HepG2 (cell line): Measurements from ENCODE around the gene LHB. TPM values are rescaled to one million over a fixed set of nuclear protein-coding genes. Genes with fewer than 3 reads are reported as not detected.

Source experiments
- AKNA ChIP-seq: sonication (generic); formaldehyde crosslinking; IDR thresholded peaks from 2 replicates; pipeline ENCODE4 v1.4.0; 2020; ENCODE audit warnings: missing genetic modification reagents, borderline replicate concordance
- ELF4 ChIP-seq: sonication (generic); formaldehyde crosslinking; IDR thresholded peaks from 2 replicates; pipeline ENCODE4 v1.5.0; 2020; ENCODE audit warnings: missing genetic modification reagents, mild to moderate bottlenecking, moderate library complexity, borderline replicate concordance
- HMG20B ChIP-seq: conservative IDR thresholded peaks from 2 replicates; pipeline ENCODE4 v1.6.1; 2016; ENCODE audit warnings: missing genetic modification reagents, missing compliant biosample characterization
- HNRNPUL1 ChIP-seq: fragments of 200-400 bp; formaldehyde crosslinking; IDR thresholded peaks from 2 replicates; pipeline ENCODE4 v1.6.1; 2017; ENCODE audit warnings: low read depth, mild to moderate bottlenecking, low read length, moderate library complexity
- IRF1 ChIP-seq: sonication (generic); formaldehyde crosslinking; IDR thresholded peaks from 2 replicates; pipeline ENCODE4 v1.4.0; 2020; ENCODE audit warnings: low read depth, mild to moderate bottlenecking, missing genetic modification reagents
- NR2C2 ChIP-seq: sonication (generic); formaldehyde crosslinking; IDR thresholded peaks from 2 replicates; pipeline ENCODE4 v1.4.0; 2020; ENCODE audit warnings: missing genetic modification reagents, mild to moderate bottlenecking, moderate library complexity, borderline replicate concordance
- PHB2 ChIP-seq: fragments of 450-650 bp; IDR thresholded peaks from 2 replicates; pipeline ENCODE4 v1.6.1; 2018; ENCODE audit not compliant: partially characterized antibody
- POLR2A ChIP-seq, 2 experiments: IDR thresholded peaks; 2 replicates each; pipeline ENCODE4 v1.6.1; 2011; ENCODE audit warnings: low read depth in 2 of 2, low read length in 2 of 2, mild to moderate bottlenecking in 1 of 2, moderate library complexity in 1 of 2; ENCODE audit not compliant: insufficient read depth in 1 of 2
- SP1 ChIP-seq, 2 experiments: fragments of 450-650 bp in 1 of 2; sonication (generic) in 1 of 2; formaldehyde crosslinking in 1 of 2; IDR thresholded peaks; 2 replicates each; pipeline versions ENCODE4 v1.4.0 to v1.6.1; 2016 to 2020; ENCODE audit warnings: missing genetic modification reagents in 1 of 2
- ZMYM3 ChIP-seq: sonication (generic); formaldehyde crosslinking; IDR thresholded peaks from 2 replicates; pipeline ENCODE4 v1.5.1; 2020; ENCODE audit warnings: mild to moderate bottlenecking, missing genetic modification reagents
- ZNF136 ChIP-seq: sonication (generic); formaldehyde crosslinking; IDR thresholded peaks from 2 replicates; pipeline ENCODE4 v1.8.1; 2022; ENCODE audit warnings: low read depth, mild to moderate bottlenecking, moderate library complexity, missing genetic modification reagents
- ZNF251 ChIP-seq: sonication (generic); formaldehyde crosslinking; IDR thresholded peaks from 2 replicates; pipeline ENCODE4 v1.9.0; 2021; ENCODE audit warnings: mild to moderate bottlenecking, missing genetic modification reagents
- ZNF383 ChIP-seq: sonication (generic); formaldehyde crosslinking; IDR thresholded peaks from 2 replicates; pipeline ENCODE4 v1.4.0; 2020; ENCODE audit warnings: missing genetic modification reagents, mild to moderate bottlenecking, borderline replicate concordance
- ZNF563 ChIP-seq: sonication (generic); formaldehyde crosslinking; IDR thresholded peaks from 2 replicates; pipeline ENCODE4 v1.8.0; 2022; ENCODE audit warnings: mild to moderate bottlenecking, moderate library complexity, missing genetic modification reagents
- ZNF766 ChIP-seq: sonication (generic); formaldehyde crosslinking; IDR thresholded peaks from 2 replicates; pipeline ENCODE4 v1.5.0; 2020; ENCODE audit warnings: missing genetic modification reagents, borderline replicate concordance
- ZNF816 ChIP-seq: sonication (generic); formaldehyde crosslinking; IDR thresholded peaks from 2 replicates; pipeline ENCODE4 v1.8.0; 2022; ENCODE audit warnings: missing genetic modification reagents, mild to moderate bottlenecking, borderline replicate concordance
- polyA plus RNA-seq, 8 experiments: library from polyadenylated mRNA; depleted of rRNA in 3 of 8; stranded (reverse) in 7 of 8; unstranded in 1 of 8; fragments of >200 nt; fragmentation: Illumina TruSeq in 4 of 8; extraction: Trizol in 4 of 8; gene quantifications; 2 replicates each; pipeline versions ENCODE4 v1.2.1 to v1.2.3, GENCODE V29; 2011 to 2016; ENCODE audit warnings: low read depth in 4 of 8, missing spikeins in 1 of 8, mixed read lengths in 1 of 8; ENCODE audit not compliant: insufficient read depth in 1 of 8
- total RNA-seq, 5 experiments: library from RNA; depleted of rRNA; stranded (reverse); fragments of >200 nt; fragmentation: Illumina TruSeq; extraction: Trizol; gene quantifications; 2 replicates each; pipeline ENCODE4 v1.2.3, GENCODE V29; 2016; ENCODE audit warnings: low read depth in 1 of 5
- TF ChIP-seq, protein P1 (sequence below): sonication (generic); formaldehyde crosslinking; IDR thresholded peaks from 2 replicates; pipeline ENCODE4 v1.4.0; 2020; ENCODE audit warnings: mild to moderate bottlenecking, missing genetic modification reagents

LHB gene
- total and polyA plus RNA-seq, 2 of the 13 experiments (the other 11 are each of a cell fraction or from before 2014, with no cell fraction given) = not detected

DNA sequence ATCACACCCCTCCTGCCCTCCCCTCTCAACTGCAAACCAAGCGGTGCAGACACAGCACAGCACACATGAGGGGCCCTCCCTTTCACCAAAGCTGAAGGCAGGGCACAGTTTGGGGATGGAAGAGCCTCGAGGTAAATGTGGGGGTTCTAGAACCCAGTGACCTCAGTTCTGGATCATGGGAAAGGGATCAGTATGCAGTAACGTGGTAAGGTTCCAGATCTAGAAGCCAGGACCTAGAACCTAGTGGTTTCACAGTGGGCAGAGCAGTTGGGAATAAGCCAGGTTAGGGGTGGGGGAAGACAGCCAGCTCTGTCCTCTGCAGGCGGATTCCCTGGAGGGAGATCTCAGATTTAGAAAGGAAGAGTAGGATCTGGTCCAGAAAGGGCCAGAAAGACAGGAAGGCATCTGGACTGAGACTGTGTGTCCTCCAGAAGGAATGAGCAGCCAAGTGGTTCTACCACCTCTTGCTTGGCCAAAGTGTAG, 48.7 kb downstream of the LHB start (continued):
- TF ChIP-seq AKNA (CRISPR knock-in tag) (no peak), HNRNPUL1 (no peak), ZNF816 (CRISPR knock-in tag) (no peak), ZNF766 (CRISPR knock-in tag) (no peak), IRF1 (CRISPR knock-in tag) (no peak), SP1 (IDR thresholded peaks at IDR 0.05) (no peak), SP1 (CRISPR knock-in tag; IDR thresholded peaks at IDR 0.05) (no peak), ZNF136 (CRISPR knock-in tag) (no peak), NR2C2 (CRISPR knock-in tag) (peak; percentile 7; the same call in 1 of the 2 replicates), PHB2 (no peak), HMG20B (CRISPR knock-in tag) (no peak), ZNF383 (CRISPR knock-in tag) (no peak), POLR2A (IDR thresholded peaks at IDR 0.05; ENCODE audit: insufficient read depth in 1 of 2, low read depth in 2 of 2, low read length in 2 of 2) (peak in 1 of 2 experiments; percentile 21; a peak in 2 of 4 replicates), ELF4 (CRISPR knock-in tag) (no peak), ZMYM3 (CRISPR knock-in tag) (no peak), ZNF563 (CRISPR knock-in tag) (no peak), ZNF251 (CRISPR knock-in tag) (no peak)
- TF ChIP-seq, protein P1, sequence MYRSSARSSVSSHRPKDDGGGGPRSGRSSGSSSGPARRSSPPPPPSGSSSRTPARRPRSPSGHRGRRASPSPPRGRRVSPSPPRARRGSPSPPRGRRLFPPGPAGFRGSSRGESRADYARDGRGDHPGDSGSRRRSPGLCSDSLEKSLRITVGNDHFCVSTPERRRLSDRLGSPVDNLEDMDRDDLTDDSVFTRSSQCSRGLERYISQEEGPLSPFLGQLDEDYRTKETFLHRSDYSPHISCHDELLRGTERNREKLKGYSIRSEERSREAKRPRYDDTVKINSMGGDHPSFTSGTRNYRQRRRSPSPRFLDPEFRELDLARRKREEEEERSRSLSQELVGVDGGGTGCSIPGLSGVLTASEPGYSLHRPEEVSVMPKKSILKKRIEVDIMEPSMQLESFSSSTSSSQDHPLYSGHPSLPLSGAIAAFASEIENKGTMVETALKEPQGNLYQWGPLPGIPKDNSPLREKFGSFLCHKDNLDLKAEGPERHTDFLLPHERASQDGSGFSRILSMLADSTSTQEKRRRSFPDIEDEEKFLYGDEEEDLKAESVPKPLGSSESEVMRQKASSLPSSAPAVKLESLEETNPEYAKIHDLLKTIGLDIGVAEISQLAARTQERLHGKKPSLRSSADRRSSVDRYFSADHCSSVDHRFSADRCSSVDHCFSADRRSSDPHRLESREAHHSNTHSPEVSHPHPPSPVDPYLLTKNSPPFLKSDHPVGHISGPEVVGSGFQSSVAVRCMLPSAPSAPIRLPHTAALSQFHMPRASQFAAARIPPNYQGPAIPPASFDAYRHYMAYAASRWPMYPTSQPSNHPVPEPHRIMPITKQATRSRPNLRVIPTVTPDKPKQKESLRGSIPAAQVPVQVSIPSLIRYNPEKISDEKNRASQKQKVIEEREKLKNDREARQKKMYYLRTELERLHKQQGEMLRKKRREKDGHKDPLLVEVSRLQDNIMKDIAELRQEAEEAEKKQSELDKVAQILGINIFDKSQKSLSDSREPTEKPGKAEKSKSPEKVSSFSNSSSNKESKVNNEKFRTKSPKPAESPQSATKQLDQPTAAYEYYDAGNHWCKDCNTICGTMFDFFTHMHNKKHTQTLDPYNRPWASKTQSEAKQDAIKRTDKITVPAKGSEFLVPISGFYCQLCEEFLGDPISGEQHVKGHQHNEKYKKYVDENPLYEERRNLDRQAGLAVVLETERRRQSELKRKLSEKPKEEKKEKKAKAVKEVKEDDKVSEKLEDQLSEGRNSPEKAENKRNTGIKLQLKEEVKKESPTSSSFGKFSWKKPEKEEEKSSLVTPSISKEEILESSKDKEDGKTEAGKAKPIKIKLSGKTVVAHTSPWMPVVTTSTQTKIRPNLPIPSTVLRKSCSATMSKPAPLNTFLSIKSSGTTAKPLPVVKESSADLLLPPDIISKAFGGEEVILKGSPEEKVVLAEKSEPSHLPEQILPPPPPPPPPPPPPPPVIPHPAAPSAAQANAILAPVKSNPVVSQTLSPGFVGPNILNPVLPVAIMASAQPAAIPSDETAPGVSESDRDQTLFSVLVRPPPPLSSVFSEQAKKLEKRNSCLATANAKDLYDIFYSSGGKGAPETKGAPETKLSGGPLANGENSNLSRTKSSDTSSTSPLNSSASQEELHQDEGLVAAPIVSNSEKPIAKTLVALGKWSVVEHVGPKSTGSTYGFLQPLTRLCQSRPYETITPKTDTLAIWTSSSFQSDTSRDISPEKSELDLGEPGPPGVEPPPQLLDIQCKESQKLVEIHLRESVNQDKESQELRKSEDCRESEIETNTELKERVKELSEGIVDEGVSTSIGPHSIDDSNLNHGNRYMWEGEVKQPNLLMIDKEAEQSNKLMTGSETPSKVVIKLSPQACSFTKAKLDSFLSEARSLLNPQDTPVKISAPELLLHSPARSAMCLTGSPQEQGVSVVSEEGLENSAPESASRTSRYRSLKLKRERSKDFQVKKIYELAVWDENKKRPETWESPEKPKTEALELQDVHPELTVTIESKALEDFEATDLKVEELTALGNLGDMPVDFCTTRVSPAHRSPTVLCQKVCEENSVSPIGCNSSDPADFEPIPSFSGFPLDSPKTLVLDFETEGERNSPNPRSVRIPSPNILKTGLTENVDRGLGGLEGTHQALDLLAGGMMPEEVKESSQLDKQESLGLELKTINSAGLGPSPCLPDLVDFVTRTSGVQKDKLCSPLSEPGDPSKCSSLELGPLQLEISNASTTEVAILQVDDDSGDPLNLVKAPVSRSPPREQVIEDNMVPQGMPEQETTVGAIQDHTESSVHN (CRISPR knock-in tag) = no peak
